ENCODE data around the gene SUSD6. TPM values are rescaled to one million over a fixed set of nuclear protein-coding genes. Genes with fewer than 3 reads are reported as not detected.

SUSD6 gene
- total RNA-seq, 2 donors from 2014 or later = 27.3 to 70.3 TPM

- H3K9ac ChIP-seq (ENCODE audit: low read depth in 2 of 2, low read length in 2 of 2) = peak overlapping the region in 1 of 2 donors; percentile 83
Observed at GRCh38 chr14:69693145-69693544, 81.7 kb downstream of the SUSD6 start.

GRCh38 chr14:69693801-69694729, 82.7 kb downstream of the SUSD6 start:
- no peaks in the 10 kb centered on the region for H3K36me3 ChIP-seq
- H3K27me3 ChIP-seq = no peaks in the 10 kb centered on the region
- H3K4me1 ChIP-seq = peaks cover 41% of the 10 kb centered on the region
- peak; percentile 90 for DNase-seq
- no peak overlapping the region for H3K4me3 ChIP-seq
- no peak for TF ChIP-seq CTCF (IDR thresholded peaks at IDR 0.05)
- H3K9me3 ChIP-seq = no peaks in the 10 kb centered on the region
- intact Hi-C loops (cut with DNase I) = no loop called here
- peak overlapping the region in 1 of 2 donors; percentile 83 for H3K9ac ChIP-seq (ENCODE audit: low read depth in 2 of 2, low read length in 2 of 2)
- H3K27ac ChIP-seq = peak overlapping the region; percentile 88

More at GRCh38 chr14:69693145-69693544, 81.7 kb downstream of the SUSD6 start:
- intact Hi-C loops (cut with DNase I) = no loop called here
- no peak for DNase-seq
- peak overlapping the region; percentile 88 for H3K27ac ChIP-seq
- H3K4me3 ChIP-seq = no peak overlapping the region
- no peak for TF ChIP-seq CTCF (IDR thresholded peaks at IDR 0.05)
- H3K36me3 ChIP-seq = no peaks in the 10 kb centered on the region
- H3K4me1 ChIP-seq = peaks cover 41% of the 10 kb centered on the region
- H3K27me3 ChIP-seq = no peaks in the 10 kb centered on the region
- no peaks in the 10 kb centered on the region for H3K9me3 ChIP-seq

GRCh38 chr14:69694730-69695281, 83.4 kb downstream of the SUSD6 start:
- peaks cover 41% of the 10 kb centered on the region for H3K4me1 ChIP-seq
- H3K36me3 ChIP-seq = no peaks in the 10 kb centered on the region
- no peak overlapping the region for H3K4me3 ChIP-seq
- H3K9me3 ChIP-seq = no peaks in the 10 kb centered on the region
- intact Hi-C loops (cut with DNase I) = no loop called here
- peak overlapping the region; percentile 88 for H3K27ac ChIP-seq
- DNase-seq = peak; percentile 23
- no peak for TF ChIP-seq CTCF (IDR thresholded peaks at IDR 0.05)
- no peaks in the 10 kb centered on the region for H3K27me3 ChIP-seq
- peak overlapping the region; percentile 26 to 83 for H3K9ac ChIP-seq (ENCODE audit: low read depth in 2 of 2, low read length in 2 of 2)

- peak; percentile 76 for DNase-seq
- intact Hi-C loops (cut with DNase I) = no loop called here
- Histone ChIP-seq H3K9me3 (no peaks in the 10 kb centered on the region), H3K27me3 (no peaks in the 10 kb centered on the region), H3K36me3 (no peaks in the 10 kb centered on the region), H3K27ac (peak overlapping the region; percentile 88), H3K4me3 (no peak overlapping the region), H3K4me1 (peaks cover 41% of the 10 kb centered on the region), H3K9ac (ENCODE audit: low read depth in 2 of 2, low read length in 2 of 2) (peak overlapping the region in 1 of 2 donors; percentile 83)
- no peak for TF ChIP-seq CTCF (IDR thresholded peaks at IDR 0.05)
Observed at GRCh38 chr14:69695322-69696203, 84.2 kb downstream of the SUSD6 start.

- Histone ChIP-seq H3K9me3 (no peaks in the 10 kb centered on the region), H3K27me3 (no peaks in the 10 kb centered on the region), H3K9ac (ENCODE audit: low read depth in 2 of 2, low read length in 2 of 2) (peak overlapping the region in 1 of 2 donors; percentile 83), H3K4me1 (peaks cover 41% of the 10 kb centered on the region), H3K36me3 (no peaks in the 10 kb centered on the region), H3K27ac (peak overlapping the region; percentile 88), H3K4me3 (no peak overlapping the region)
- DNase-seq = no peak
- no peak for TF ChIP-seq CTCF (IDR thresholded peaks at IDR 0.05)
- intact Hi-C loops (cut with DNase I) = no loop called here
Observed at GRCh38 chr14:69696204-69696527, 84.8 kb downstream of the SUSD6 start.
